ENCODE measurements around the gene PRKACA. TPM values are rescaled to one million over a fixed set of nuclear protein-coding genes. Genes with fewer than 3 reads are reported as not detected.

PRKACA gene
- total RNA-seq, 4 donors from 2014 or later: 16.7 to 74.8 (median 39.5) TPM

GRCh38 chr19:14094854-14095253, 22.7 kb downstream of the PRKACA start:
- Histone ChIP-seq H3K27me3 (no peaks in the 10 kb centered on the region), H3K36me3 (peaks cover 0 to 9% (median 0%) of the 10 kb centered on the region in 4 donors), H3K9me3 (no peaks in the 10 kb centered on the region), H3K4me1 (peaks cover 0 to 13% (median 8%) of the 10 kb centered on the region in 4 donors), H3K4me3 (no peak overlapping the region), H3K27ac (no peak overlapping the region)
- TF ChIP-seq POLR2A (IDR thresholded peaks at IDR 0.05) (no peak), EP300 (IDR thresholded peaks at IDR 0.05; ENCODE audit: low read depth) (no peak), POLR2AphosphoS5 (IDR thresholded peaks at IDR 0.05) (no peak)
- TF ChIP-seq, protein P1, sequence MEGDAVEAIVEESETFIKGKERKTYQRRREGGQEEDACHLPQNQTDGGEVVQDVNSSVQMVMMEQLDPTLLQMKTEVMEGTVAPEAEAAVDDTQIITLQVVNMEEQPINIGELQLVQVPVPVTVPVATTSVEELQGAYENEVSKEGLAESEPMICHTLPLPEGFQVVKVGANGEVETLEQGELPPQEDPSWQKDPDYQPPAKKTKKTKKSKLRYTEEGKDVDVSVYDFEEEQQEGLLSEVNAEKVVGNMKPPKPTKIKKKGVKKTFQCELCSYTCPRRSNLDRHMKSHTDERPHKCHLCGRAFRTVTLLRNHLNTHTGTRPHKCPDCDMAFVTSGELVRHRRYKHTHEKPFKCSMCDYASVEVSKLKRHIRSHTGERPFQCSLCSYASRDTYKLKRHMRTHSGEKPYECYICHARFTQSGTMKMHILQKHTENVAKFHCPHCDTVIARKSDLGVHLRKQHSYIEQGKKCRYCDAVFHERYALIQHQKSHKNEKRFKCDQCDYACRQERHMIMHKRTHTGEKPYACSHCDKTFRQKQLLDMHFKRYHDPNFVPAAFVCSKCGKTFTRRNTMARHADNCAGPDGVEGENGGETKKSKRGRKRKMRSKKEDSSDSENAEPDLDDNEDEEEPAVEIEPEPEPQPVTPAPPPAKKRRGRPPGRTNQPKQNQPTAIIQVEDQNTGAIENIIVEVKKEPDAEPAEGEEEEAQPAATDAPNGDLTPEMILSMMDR (IDR thresholded peaks at IDR 0.05): no peak
- no peak for DNase-seq
- in situ Hi-C loops (cut with MboI; ENCODE audit: low pct_ligation_motif_present in 1 of 4, low pct_unique_long_range_greater_than_20kb in 1 of 4, low sequenced_read_pairs in 3 of 4): no loop called here
- 78 to 87% methylated on average over 4 to 7 of the region's 7 CpGs for WGBS, 2 donors (ENCODE audit: low coverage in 1 of 2)
- intact Hi-C loops (cut with DNase I; ENCODE audit: low total_unique reads): no loop called here

- intact Hi-C loops (cut with DNase I; ENCODE audit: low total_unique reads) (no loop called here), in situ Hi-C loops (cut with MboI; ENCODE audit: low pct_ligation_motif_present in 1 of 4, low pct_unique_long_range_greater_than_20kb in 1 of 4, low sequenced_read_pairs in 3 of 4) (no loop called here)
- Histone ChIP-seq H3K36me3 (peaks cover 0 to 4% (median 0%) of the 10 kb centered on the region in 4 donors), H3K4me1 (peaks cover 5 to 20% (median 11%) of the 10 kb centered on the region in 4 donors), H3K9me3 (no peaks in the 10 kb centered on the region), H3K27ac (no peak overlapping the region), H3K27me3 (no peaks in the 10 kb centered on the region), H3K4me3 (no peak overlapping the region)
- no peak for TF ChIP-seq EP300 (IDR thresholded peaks at IDR 0.05; ENCODE audit: low read depth)
- TF ChIP-seq, protein P1 (IDR thresholded peaks at IDR 0.05): no peak
- TF ChIP-seq POLR2A (IDR thresholded peaks at IDR 0.05): no peak
- no peak for TF ChIP-seq POLR2AphosphoS5 (IDR thresholded peaks at IDR 0.05)
- no peak for DNase-seq
- 80 to 96% methylated on average over 1 to 9 of the region's 9 CpGs for WGBS, 2 donors (ENCODE audit: low coverage in 1 of 2)
These were observed 24.3 kb downstream of the PRKACA start for GRCh38 chr19:14093117-14093823.

GRCh38 chr19:14091813-14092462, 25.6 kb downstream of the PRKACA start:
- intact Hi-C loops (cut with DNase I; ENCODE audit: low total_unique reads) (no loop called here), in situ Hi-C loops (cut with MboI; ENCODE audit: low pct_ligation_motif_present in 1 of 4, low pct_unique_long_range_greater_than_20kb in 1 of 4, low sequenced_read_pairs in 3 of 4) (no loop called here)
- Histone ChIP-seq H3K36me3 (peaks cover 0 to 9% (median 0%) of the 10 kb centered on the region in 4 donors), H3K27me3 (no peaks in the 10 kb centered on the region), H3K4me3 (peak overlapping the region; percentile 56 to 95 (median 78)), H3K4me1 (peaks cover 5 to 20% (median 11%) of the 10 kb centered on the region in 4 donors), H3K9me3 (no peaks in the 10 kb centered on the region), H3K27ac (peak overlapping the region; percentile 94 to 100 (median 97))
- no peak for TF ChIP-seq EP300 (IDR thresholded peaks at IDR 0.05; ENCODE audit: low read depth)
- TF ChIP-seq, protein P1 (IDR thresholded peaks at IDR 0.05): no peak
- DNase-seq: no peak
- 0 to 18% methylated on average over 5 to 15 of the region's 15 CpGs for WGBS, 2 donors (ENCODE audit: low coverage in 1 of 2)

DNA sequence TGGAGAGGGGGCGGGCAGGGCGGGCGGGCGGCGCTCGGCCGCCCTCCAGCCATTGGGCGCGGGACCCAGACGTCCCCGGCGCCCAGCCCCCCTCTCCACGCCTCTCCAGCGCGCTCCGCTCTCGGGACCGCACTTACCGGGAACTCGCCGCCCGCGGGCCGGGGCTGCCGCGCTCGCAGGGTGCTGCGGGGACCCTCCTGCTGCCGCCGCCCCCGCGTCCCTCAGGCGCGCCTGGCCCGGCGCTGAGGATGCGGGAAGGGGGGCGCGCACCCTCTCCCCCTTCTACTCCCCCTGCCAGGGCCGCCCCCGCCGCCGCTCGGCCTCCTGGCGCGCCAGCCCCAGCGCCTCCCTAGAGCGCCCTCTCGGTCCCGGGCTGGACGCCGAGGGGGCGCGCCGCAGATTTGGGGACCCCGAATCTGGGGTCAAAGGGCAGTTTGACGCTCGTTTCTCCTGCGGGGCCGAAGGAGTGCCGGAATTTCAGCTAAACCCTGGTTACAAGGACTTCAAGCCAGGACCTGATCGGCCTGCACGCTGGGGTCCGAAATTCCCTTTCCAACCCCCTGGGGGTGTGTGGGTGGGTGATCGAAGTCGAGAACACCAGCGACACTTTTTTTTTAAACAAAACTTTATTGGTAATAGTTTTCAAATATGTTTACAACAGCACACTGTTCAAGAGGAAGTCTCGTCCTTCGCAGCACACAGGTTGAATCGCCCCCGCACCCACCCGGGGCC, 26.3 kb downstream of the PRKACA start:
- peaks cover 0 to 9% (median 0%) of the 10 kb centered on the region in 4 donors for H3K36me3 ChIP-seq
- in situ Hi-C loops (cut with MboI; ENCODE audit: low pct_ligation_motif_present in 1 of 4, low pct_unique_long_range_greater_than_20kb in 1 of 4, low sequenced_read_pairs in 3 of 4) (no loop called here), intact Hi-C loops (cut with DNase I; ENCODE audit: low total_unique reads) (no loop called here)
- WGBS, 2 donors (ENCODE audit: low coverage in 1 of 2): 0% methylated on average over 2 to 22 of the region's 72 CpGs
- no peaks in the 10 kb centered on the region for H3K27me3 ChIP-seq
- peak overlapping the region; percentile 94 to 100 (median 97) for H3K27ac ChIP-seq
- TF ChIP-seq EP300 (IDR thresholded peaks at IDR 0.05; ENCODE audit: low read depth) (no peak), POLR2A (IDR thresholded peaks at IDR 0.05) (peak; percentile 49), POLR2AphosphoS5 (IDR thresholded peaks at IDR 0.05) (peak; percentile 70 to 83 (median 73))
- TF ChIP-seq, protein P1 (IDR thresholded peaks at IDR 0.05): peak in 3 of 5 experiments; percentile 23 to 52 (median 47)
- H3K4me1 ChIP-seq: peaks cover 5 to 20% (median 11%) of the 10 kb centered on the region in 4 donors
- H3K4me3 ChIP-seq: peak overlapping the region; percentile 56 to 95 (median 78)
- DNase-seq: peak; percentile 89
- no peaks in the 10 kb centered on the region for H3K9me3 ChIP-seq
